Sigmoid colon (tissue), 7 donors: ENCODE data around the gene ENOSF1. TPM values are rescaled to one million over a fixed set of nuclear protein-coding genes. Genes with fewer than 3 reads are reported as not detected.

ENCODE experiments used
- DNase-seq: peaks from one replicate; pipeline ENCODE4 v3.0.0-alpha.2; 2019
- H3K27ac ChIP-seq, 4 donors: fragments of 200-600 bp; sonication (generic); one replicate each; pipeline ENCODE4 v1.5.1; 2016 to 2019; ENCODE audit warnings: mild to moderate bottlenecking in 1 of 4
- H3K27me3 ChIP-seq, 3 donors: fragments of 200-600 bp; sonication (generic); one replicate each; pipeline ENCODE4 v1.5.1; 2019; ENCODE audit warnings: mild to moderate bottlenecking in 1 of 3
- H3K36me3 ChIP-seq, 4 donors: fragments of 200-600 bp; sonication (generic); one replicate each; pipeline ENCODE4 v1.5.1; 2016 to 2019
- H3K4me1 ChIP-seq, 4 donors: fragments of 200-600 bp; sonication (generic); one replicate each; pipeline ENCODE4 v1.5.1; 2017 to 2019
- H3K4me3 ChIP-seq, 4 donors: fragments of 200-600 bp; sonication (generic); one replicate each; pipeline ENCODE4 v1.5.1; 2017 to 2019; ENCODE audit warnings: mild to moderate bottlenecking in 2 of 4, moderate library complexity in 1 of 4
- H3K9me3 ChIP-seq, 4 donors: fragments of 200-600 bp in 3 of 4; sonication (generic) in 3 of 4; one replicate each; pipeline versions ENCODE4 v1.5.1 to v1.6.1; 2013 to 2019
- EP300 ChIP-seq, 4 donors: sonication (generic); formaldehyde crosslinking; IDR thresholded peaks; one replicate each; pipeline ENCODE4 v1.6.1; 2017; ENCODE audit warnings: antibody characterized with exemption in 4 of 4
- POLR2A ChIP-seq, 2 donors: fragments of 450-650 bp; IDR thresholded peaks; one replicate each; pipeline ENCODE4 v1.6.1; 2016; ENCODE audit warnings: antibody characterized with exemption in 2 of 2, mild to moderate bottlenecking in 2 of 2, moderate library complexity in 2 of 2
- POLR2AphosphoS5 ChIP-seq, 4 donors: sonication (generic); formaldehyde crosslinking; IDR thresholded peaks; one replicate each; pipeline ENCODE4 v1.6.1; 2017; ENCODE audit warnings: antibody characterized with exemption in 4 of 4
- WGBS, 2 donors: extraction: QIAGEN DNeasy Blood & Tissue Kit; methylation state at CpG; one replicate each; pipeline ENCODE4 v1.1.7; 2013; 5-methylcytosine and 5-hydroxymethylcytosine counted together
- intact Hi-C: fragments of 100-400 bp; cut with DNase I; formaldehyde crosslinking; loops from one replicate; pipeline ENCODE4 v1.15.1; 2023
- polyA plus RNA-seq, 3 donors: library from polyadenylated mRNA; stranded (reverse); fragments of 200-250 nt; gene quantifications; one replicate each; pipeline ENCODE4 v1.2.3, GENCODE V29; 2013
- total RNA-seq, 4 donors: library from RNA; depleted of rRNA; stranded (reverse); fragments of >200 nt; gene quantifications; one replicate each; pipeline ENCODE4 v1.1.0, GENCODE V29; 2016
- TF ChIP-seq, protein P1 (sequence below), 4 experiments: fragments of 450-650 bp in 3 of 4; fragments of 200-600 bp in 1 of 4; IDR thresholded peaks; one replicate each; pipeline ENCODE4 v1.5.1; 2016 to 2019; ENCODE audit warnings: antibody characterized with exemption in 4 of 4, mild to moderate bottlenecking in 3 of 4, moderate library complexity in 2 of 4
- donor health status: healthy with polysubstance abuse.
- donor health status: Bipolar disorder and iron deficiency.
- donor health status: healthy.

Gene ENOSF1
- total and polyA plus RNA-seq, 7 donors: 16.8 to 56.9 (median 43.6) TPM

DNA sequence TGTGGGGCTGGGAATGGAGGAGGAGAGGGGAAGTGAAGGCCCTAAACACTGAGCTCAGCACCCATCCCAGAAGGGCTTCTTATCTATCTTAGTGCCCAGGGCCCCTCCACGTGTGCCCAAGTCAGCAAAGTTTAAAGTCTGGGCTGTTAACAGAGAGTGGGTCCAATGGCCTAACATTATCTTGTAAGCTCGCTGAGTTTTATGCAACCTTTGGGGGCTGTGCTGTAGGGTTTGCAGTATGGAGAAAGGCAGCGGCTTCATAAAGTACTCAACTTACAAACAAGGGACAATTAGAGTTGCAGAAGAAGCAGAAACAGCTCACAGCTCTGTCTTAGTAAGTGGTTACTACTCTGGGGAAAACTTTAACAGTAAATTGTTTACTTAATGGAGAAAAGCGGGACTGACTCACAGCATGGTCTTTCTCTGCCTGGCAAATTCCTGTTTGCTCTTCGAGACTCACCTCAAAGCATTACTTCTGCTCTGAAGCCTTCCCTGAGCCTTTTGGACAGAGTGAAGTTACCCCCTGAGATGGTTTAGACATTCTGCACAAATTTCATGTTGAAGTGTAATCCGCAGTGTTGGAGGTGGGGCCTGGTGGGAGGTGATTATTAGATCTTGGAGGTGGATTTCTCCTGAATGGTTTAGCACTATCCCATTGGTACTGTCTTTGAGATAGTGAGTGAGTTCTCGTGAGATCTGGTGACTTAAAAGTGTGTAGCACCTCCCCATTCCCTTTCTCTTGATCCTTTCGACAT, 9.0 kb downstream of the ENOSF1 start:
- Histone ChIP-seq H3K27me3 (no peaks in the 10 kb centered on the region), H3K9me3 (no peaks in the 10 kb centered on the region), H3K4me1 (peaks cover 0 to 23% (median 18%) of the 10 kb centered on the region in 4 donors), H3K36me3 (peaks cover 0 to 17% (median 0%) of the 10 kb centered on the region in 4 donors), H3K27ac (peak overlapping the region; percentile 51 to 80 (median 75)), H3K4me3 (no peak overlapping the region)
- no peak for TF ChIP-seq POLR2A (IDR thresholded peaks at IDR 0.05)
- peak in 1 of 4 donors; percentile 20 for TF ChIP-seq POLR2AphosphoS5 (IDR thresholded peaks at IDR 0.05)
- TF ChIP-seq, protein P1, sequence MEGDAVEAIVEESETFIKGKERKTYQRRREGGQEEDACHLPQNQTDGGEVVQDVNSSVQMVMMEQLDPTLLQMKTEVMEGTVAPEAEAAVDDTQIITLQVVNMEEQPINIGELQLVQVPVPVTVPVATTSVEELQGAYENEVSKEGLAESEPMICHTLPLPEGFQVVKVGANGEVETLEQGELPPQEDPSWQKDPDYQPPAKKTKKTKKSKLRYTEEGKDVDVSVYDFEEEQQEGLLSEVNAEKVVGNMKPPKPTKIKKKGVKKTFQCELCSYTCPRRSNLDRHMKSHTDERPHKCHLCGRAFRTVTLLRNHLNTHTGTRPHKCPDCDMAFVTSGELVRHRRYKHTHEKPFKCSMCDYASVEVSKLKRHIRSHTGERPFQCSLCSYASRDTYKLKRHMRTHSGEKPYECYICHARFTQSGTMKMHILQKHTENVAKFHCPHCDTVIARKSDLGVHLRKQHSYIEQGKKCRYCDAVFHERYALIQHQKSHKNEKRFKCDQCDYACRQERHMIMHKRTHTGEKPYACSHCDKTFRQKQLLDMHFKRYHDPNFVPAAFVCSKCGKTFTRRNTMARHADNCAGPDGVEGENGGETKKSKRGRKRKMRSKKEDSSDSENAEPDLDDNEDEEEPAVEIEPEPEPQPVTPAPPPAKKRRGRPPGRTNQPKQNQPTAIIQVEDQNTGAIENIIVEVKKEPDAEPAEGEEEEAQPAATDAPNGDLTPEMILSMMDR (IDR thresholded peaks at IDR 0.05): no peak
- TF ChIP-seq EP300 (IDR thresholded peaks at IDR 0.05): no peak
- DNase-seq: no peak
- intact Hi-C loops: no loop called here
- WGBS, 2 donors: 72 to 77% methylated on average over 8 of the region's 8 CpGs

GRCh38 chr18:697800-698199, 14.6 kb downstream of the ENOSF1 start:
- Histone ChIP-seq H3K4me1 (peaks cover 0 to 19% (median 15%) of the 10 kb centered on the region in 4 donors), H3K27ac (no peak overlapping the region), H3K4me3 (no peak overlapping the region), H3K9me3 (no peaks in the 10 kb centered on the region), H3K27me3 (no peaks in the 10 kb centered on the region), H3K36me3 (peaks cover 0 to 10% (median 0%) of the 10 kb centered on the region in 4 donors)
- no peak for TF ChIP-seq EP300 (IDR thresholded peaks at IDR 0.05)
- no peak for TF ChIP-seq POLR2AphosphoS5 (IDR thresholded peaks at IDR 0.05)
- TF ChIP-seq, protein P1 (IDR thresholded peaks at IDR 0.05): no peak
- no peak for TF ChIP-seq POLR2A (IDR thresholded peaks at IDR 0.05)
- intact Hi-C loops: no loop called here
- 89 to 96% methylated on average over 10 of the region's 10 CpGs for WGBS, 2 donors
- no peak for DNase-seq

DNA sequence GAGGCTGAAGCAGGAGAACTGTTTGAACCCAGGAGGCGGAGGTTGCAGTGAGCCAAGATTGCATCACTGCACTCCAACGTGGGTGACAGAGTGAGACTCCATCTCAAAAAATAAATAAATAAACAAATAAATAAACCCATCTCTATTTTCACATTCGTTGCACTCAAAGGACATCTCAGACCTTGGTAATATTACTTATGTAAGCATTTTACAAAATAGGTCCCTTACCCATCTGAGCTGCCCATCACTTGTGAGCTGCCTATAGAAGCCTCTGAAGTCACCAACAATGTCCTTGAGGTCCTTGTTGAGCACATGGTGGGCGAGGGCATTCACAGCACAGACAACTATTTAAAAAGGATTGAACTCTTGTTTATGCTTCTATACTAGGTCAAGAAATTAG, 15.4 kb downstream of the ENOSF1 start:
- intact Hi-C loops: no loop called here
- Histone ChIP-seq H3K4me3 (no peak overlapping the region), H3K36me3 (peaks cover 0 to 18% (median 0%) of the 10 kb centered on the region in 4 donors), H3K4me1 (peaks cover 0 to 14% (median 11%) of the 10 kb centered on the region in 4 donors), H3K27ac (no peak overlapping the region), H3K27me3 (no peaks in the 10 kb centered on the region), H3K9me3 (no peaks in the 10 kb centered on the region)
- TF ChIP-seq POLR2AphosphoS5 (IDR thresholded peaks at IDR 0.05) (no peak), EP300 (IDR thresholded peaks at IDR 0.05) (no peak), POLR2A (IDR thresholded peaks at IDR 0.05) (no peak)
- TF ChIP-seq, protein P1 (IDR thresholded peaks at IDR 0.05): no peak
- 96% methylated on average over 4 of the region's 4 CpGs for WGBS, 2 donors
- DNase-seq: no peak

GRCh38 chr18:693466-694187, 18.8 kb downstream of the ENOSF1 start:
- peaks cover 0 to 33% (median 0%) of the 10 kb centered on the region in 4 donors for H3K36me3 ChIP-seq

More at GRCh38 chr18:693466-694187, 18.8 kb downstream of the ENOSF1 start:
- peaks cover 0 to 14% (median 11%) of the 10 kb centered on the region in 4 donors for H3K4me1 ChIP-seq
- 83 to 84% methylated on average over 8 of the region's 8 CpGs for WGBS, 2 donors
- H3K27ac ChIP-seq: no peak overlapping the region
- no peak for DNase-seq
- intact Hi-C loops: no loop called here
- no peak overlapping the region for H3K4me3 ChIP-seq
- no peaks in the 10 kb centered on the region for H3K27me3 ChIP-seq
- H3K9me3 ChIP-seq: no peaks in the 10 kb centered on the region
- no peak for TF ChIP-seq POLR2AphosphoS5 (IDR thresholded peaks at IDR 0.05)
- TF ChIP-seq, protein P1 (IDR thresholded peaks at IDR 0.05): no peak
- no peak for TF ChIP-seq EP300 (IDR thresholded peaks at IDR 0.05)
